SK-N-SH (cell line): ENCODE data around the gene MUC5B.

Source experiments
- CHD2 ChIP-seq: fragments of 150-350 bp; IDR thresholded peaks from 2 replicates; pipeline ENCODE4 v1.6.1; 2018; ENCODE audit warnings: low read length; ENCODE audit not compliant: partially characterized antibody
- CTCF ChIP-seq: fragments of 200-600 bp; sonication (generic); IDR thresholded peaks from 2 replicates; pipeline ENCODE4 v1.6.1; 2017; ENCODE audit warnings: antibody characterized with exemption, mild to moderate bottlenecking, moderate library complexity
- FOXJ3 ChIP-seq: sonication (generic); formaldehyde crosslinking; IDR thresholded peaks from 2 replicates; pipeline ENCODE4 v1.5.1; 2020; ENCODE audit warnings: mild to moderate bottlenecking, missing genetic modification reagents
- POLR2AphosphoS5 ChIP-seq: IDR thresholded peaks from 2 replicates; pipeline ENCODE4 v1.6.1; 2012; ENCODE audit warnings: low read depth, low read length
- RFX5 ChIP-seq: IDR thresholded peaks from 2 replicates; pipeline ENCODE4 v1.6.1; 2012; ENCODE audit warnings: mild to moderate bottlenecking, improper control_type of control experiment, low read length
- SMC3 ChIP-seq: IDR thresholded peaks from 2 replicates; pipeline ENCODE4 v1.6.1; 2012; ENCODE audit warnings: low read depth, low read length, improper control_type of control experiment
- USF2 ChIP-seq: fragments of 150-350 bp; IDR thresholded peaks from 2 replicates; pipeline ENCODE4 v1.6.1; 2017; ENCODE audit warnings: antibody characterized with exemption, low read length, low read depth, borderline replicate concordance

DNA sequence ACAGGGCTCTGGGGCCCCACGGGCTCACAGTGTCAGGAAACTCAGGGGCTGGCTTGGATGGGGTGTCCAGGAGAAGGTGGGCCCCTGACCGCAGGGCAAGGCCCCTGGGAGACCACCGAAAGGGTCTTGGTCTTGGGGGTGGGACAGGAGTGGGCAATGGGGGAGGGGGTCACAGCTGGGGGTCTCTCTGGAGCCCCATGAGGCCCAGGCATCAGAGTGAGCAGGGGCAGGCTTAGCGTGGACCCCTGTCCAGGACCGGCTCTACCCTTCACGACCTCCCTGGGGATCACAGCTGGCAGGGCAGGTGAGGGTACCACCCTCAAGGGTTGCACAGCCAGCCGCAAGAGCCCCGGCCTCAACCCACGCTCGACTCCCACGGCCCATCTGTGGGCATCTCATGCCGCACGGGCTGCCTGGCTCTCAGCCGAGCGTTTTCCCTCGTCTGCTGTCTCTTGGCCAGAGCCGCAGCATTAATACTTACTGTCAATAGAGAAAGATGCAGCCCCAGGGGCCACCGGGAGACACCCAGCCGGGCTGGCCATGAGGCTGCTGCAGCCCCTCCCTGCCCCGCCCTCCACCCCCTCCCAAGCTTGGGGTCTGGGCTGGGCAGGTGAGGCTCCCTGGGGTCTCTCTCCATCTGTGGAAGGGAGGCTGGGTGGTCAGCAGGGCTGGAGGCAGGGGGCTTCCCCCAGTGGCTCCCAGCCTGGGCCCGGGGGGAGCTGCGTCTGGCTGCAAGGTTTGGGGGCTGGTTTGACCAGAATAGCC is 662 bp downstream of the MUC5B start:
- TF ChIP-seq POLR2AphosphoS5 = no peak
- TF ChIP-seq RFX5 = no peak
- no peak for TF ChIP-seq SMC3
- no peak for TF ChIP-seq CTCF
- no peak for TF ChIP-seq USF2
- no peak for TF ChIP-seq FOXJ3 (CRISPR knock-in tag)
- TF ChIP-seq CHD2 = no peak
